ENCODE data around the gene KHDC3L. TPM values are rescaled to one million over a fixed set of nuclear protein-coding genes. Genes with fewer than 3 reads are reported as not detected.

KHDC3L gene
- polyA plus RNA-seq = not detected

GRCh38 chr6:73362358-73362757, at the start of gene KHDC3L:
TSS of gene KHDC3L (plus strand) at chr6:73362658. CDS start at chr6:73362730, 72 bp downstream.
- 87 to 89% (median 87%) methylated on average over 23 of the region's 23 CpGs for WGBS, 3 donors
- no peak within 1 kb of the TSS for H3K27ac ChIP-seq (ENCODE audit: low read depth, low read length)

GRCh38 chr6:73314577-73315492, 47.6 kb upstream of the KHDC3L start:
- no peak overlapping the region for H3K27ac ChIP-seq (ENCODE audit: low read depth, low read length)
- 12 to 16% (median 13%) methylated on average over 57 to 61 of the region's 61 CpGs for WGBS, 3 donors

- WGBS, 3 donors = 90 to 91% (median 90%) methylated on average over 2 of the region's 2 CpGs
- no peak overlapping the region for H3K27ac ChIP-seq (ENCODE audit: low read depth, low read length)
Measured at GRCh38 chr6:73323323-73323722, 39.1 kb upstream of the KHDC3L start.

GRCh38 chr6:73325656-73326055, 36.8 kb upstream of the KHDC3L start:
- 87 to 89% (median 89%) methylated on average over 3 of the region's 3 CpGs for WGBS, 3 donors
- no peak overlapping the region for H3K27ac ChIP-seq (ENCODE audit: low read depth, low read length)

- 48 to 57% (median 53%) methylated on average over 3 of the region's 3 CpGs for WGBS, 3 donors
- H3K27ac ChIP-seq (ENCODE audit: low read depth, low read length) = no peak overlapping the region
Measured at GRCh38 chr6:73328790-73329189, 33.7 kb upstream of the KHDC3L start.

- 56 to 63% (median 57%) methylated on average over 3 of the region's 3 CpGs for WGBS, 3 donors
- H3K27ac ChIP-seq (ENCODE audit: low read depth, low read length) = no peak overlapping the region
Measured at GRCh38 chr6:73329201-73329600, 33.3 kb upstream of the KHDC3L start.

- WGBS, 3 donors = 69 to 83% (median 69%) methylated on average over 3 of the region's 3 CpGs
- H3K27ac ChIP-seq (ENCODE audit: low read depth, low read length) = no peak overlapping the region
Measured at GRCh38 chr6:73339340-73339739, 23.1 kb upstream of the KHDC3L start.

GRCh38 chr6:73340048-73340447, 22.4 kb upstream of the KHDC3L start:
- H3K27ac ChIP-seq (ENCODE audit: low read depth, low read length) = no peak overlapping the region
- WGBS, 3 donors = 49 to 71% (median 71%) methylated on average over 2 of the region's 2 CpGs

- 76 to 79% (median 77%) methylated on average over 1 of the region's 1 CpG for WGBS, 3 donors
- H3K27ac ChIP-seq (ENCODE audit: low read depth, low read length) = no peak overlapping the region
Measured at GRCh38 chr6:73341335-73341734, 21.1 kb upstream of the KHDC3L start.

- WGBS, 3 donors = 73 to 81% (median 76%) methylated on average over 3 to 5 of the region's 5 CpGs
- no peak overlapping the region for H3K27ac ChIP-seq (ENCODE audit: low read depth, low read length)
Measured at GRCh38 chr6:73342174-73342573, 20.3 kb upstream of the KHDC3L start.

- H3K27ac ChIP-seq (ENCODE audit: low read depth, low read length) = no peak overlapping the region
Measured at GRCh38 chr6:73343164-73343563, 19.3 kb upstream of the KHDC3L start.

GRCh38 chr6:73348550-73349204, 13.8 kb upstream of the KHDC3L start:
- 37 to 45% (median 40%) methylated on average over 33 of the region's 33 CpGs for WGBS, 3 donors
- no peak overlapping the region for H3K27ac ChIP-seq (ENCODE audit: low read depth, low read length)

GRCh38 chr6:73349311-73349710, 13.1 kb upstream of the KHDC3L start:
- WGBS, 3 donors = 23 to 26% (median 25%) methylated on average over 6 of the region's 6 CpGs
- H3K27ac ChIP-seq (ENCODE audit: low read depth, low read length) = no peak overlapping the region

GRCh38 chr6:73353636-73354593, 8.5 kb upstream of the KHDC3L start, which contains the start of gene DPPA5:
TSS of gene DPPA5 (minus strand) at chr6:73354276. CDS start at chr6:73354225, 51 bp downstream.
- H3K27ac ChIP-seq (ENCODE audit: low read depth, low read length) = no peak within 1 kb of the TSS
- WGBS, 3 donors = 75 to 85% (median 84%) methylated on average over 57 to 59 of the region's 59 CpGs

- H3K27ac ChIP-seq (ENCODE audit: low read depth, low read length) = no peak overlapping the region
- 90 to 94% (median 93%) methylated on average over 31 of the region's 31 CpGs for WGBS, 3 donors
Measured at GRCh38 chr6:73362869-73363536, 545 bp downstream of the KHDC3L start.

- no peak overlapping the region for H3K27ac ChIP-seq (ENCODE audit: low read depth, low read length)
Measured at GRCh38 chr6:73363537-73363875, 1.0 kb downstream of the KHDC3L start.

GRCh38 chr6:73364121-73364520, 1.7 kb downstream of the KHDC3L start:
- 88 to 91% (median 90%) methylated on average over 14 of the region's 14 CpGs for WGBS, 3 donors

More at GRCh38 chr6:73363537-73363875, 1.0 kb downstream of the KHDC3L start:
- WGBS, 3 donors = 95 to 96% (median 96%) methylated on average over 23 of the region's 23 CpGs

GRCh38 chr6:73364549-73364948, 2.1 kb downstream of the KHDC3L start:
- H3K27ac ChIP-seq (ENCODE audit: low read depth, low read length) = no peak overlapping the region
- WGBS, 3 donors = 82 to 92% (median 91%) methylated on average over 9 of the region's 9 CpGs

More at GRCh38 chr6:73364121-73364520, 1.7 kb downstream of the KHDC3L start:
- H3K27ac ChIP-seq (ENCODE audit: low read depth, low read length) = no peak overlapping the region

Measured in adipose tissue (tissue), 3 donors.